ENCODE measurements around the gene SAG.

DNA sequence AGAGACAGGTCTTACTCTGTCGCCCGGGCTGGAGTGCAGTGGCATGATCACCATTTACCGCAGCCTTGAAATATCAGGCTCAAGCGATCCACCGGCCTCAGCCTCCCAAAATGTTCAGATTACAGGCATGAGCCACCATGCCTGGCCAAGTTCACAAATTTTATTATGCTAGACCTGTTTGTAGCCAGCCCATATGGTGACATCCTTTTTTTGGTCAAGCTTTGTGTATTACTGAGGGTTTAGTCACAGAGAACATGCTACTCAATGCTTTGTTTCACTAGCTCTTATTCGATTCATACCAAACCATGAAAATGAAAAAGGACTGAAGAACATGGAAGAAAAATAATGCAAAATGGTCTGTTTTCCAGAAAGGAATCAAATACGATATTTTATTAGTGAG is 88.1 kb downstream of the SAG start:
- TF ChIP-seq POLR2A (IDR thresholded peaks at IDR 0.05), result no peak
- TF ChIP-seq, protein P1, sequence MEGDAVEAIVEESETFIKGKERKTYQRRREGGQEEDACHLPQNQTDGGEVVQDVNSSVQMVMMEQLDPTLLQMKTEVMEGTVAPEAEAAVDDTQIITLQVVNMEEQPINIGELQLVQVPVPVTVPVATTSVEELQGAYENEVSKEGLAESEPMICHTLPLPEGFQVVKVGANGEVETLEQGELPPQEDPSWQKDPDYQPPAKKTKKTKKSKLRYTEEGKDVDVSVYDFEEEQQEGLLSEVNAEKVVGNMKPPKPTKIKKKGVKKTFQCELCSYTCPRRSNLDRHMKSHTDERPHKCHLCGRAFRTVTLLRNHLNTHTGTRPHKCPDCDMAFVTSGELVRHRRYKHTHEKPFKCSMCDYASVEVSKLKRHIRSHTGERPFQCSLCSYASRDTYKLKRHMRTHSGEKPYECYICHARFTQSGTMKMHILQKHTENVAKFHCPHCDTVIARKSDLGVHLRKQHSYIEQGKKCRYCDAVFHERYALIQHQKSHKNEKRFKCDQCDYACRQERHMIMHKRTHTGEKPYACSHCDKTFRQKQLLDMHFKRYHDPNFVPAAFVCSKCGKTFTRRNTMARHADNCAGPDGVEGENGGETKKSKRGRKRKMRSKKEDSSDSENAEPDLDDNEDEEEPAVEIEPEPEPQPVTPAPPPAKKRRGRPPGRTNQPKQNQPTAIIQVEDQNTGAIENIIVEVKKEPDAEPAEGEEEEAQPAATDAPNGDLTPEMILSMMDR (IDR thresholded peaks at IDR 0.05), result no peak

Data from breast epithelium (tissue), 3 donors.